Measurements from ENCODE around the gene VPS4A. TPM values are rescaled to one million over a fixed set of nuclear protein-coding genes. Genes with fewer than 3 reads are reported as not detected.

VPS4A gene
- total and polyA plus RNA-seq, 4 donors: 13.3 to 15.7 (median 14.5) TPM

GRCh38 chr16:69273009-69273408 is 38.1 kb upstream of the VPS4A start (continued):
- no peak for TF ChIP-seq CTCF (IDR thresholded peaks at IDR 0.05; ENCODE audit: low read depth, low read length, missing input control)
- no peak for TF ChIP-seq HNF4A (conservative IDR thresholded peaks at IDR 0.05)
- no peak for TF ChIP-seq RXRA (IDR thresholded peaks at IDR 0.05)

- TF ChIP-seq TAF1 (conservative IDR thresholded peaks at IDR 0.05): no peak
- TF ChIP-seq HNF4G (IDR thresholded peaks at IDR 0.05): no peak
- no peak for TF ChIP-seq MAX (IDR thresholded peaks at IDR 0.05)
- no peak for TF ChIP-seq REST (IDR thresholded peaks at IDR 0.05)
- no peak for TF ChIP-seq CTCF (IDR thresholded peaks at IDR 0.05; ENCODE audit: low read depth, low read length, missing input control)
- TF ChIP-seq ZBTB33 (IDR thresholded peaks at IDR 0.05): no peak
- no peak for TF ChIP-seq FOXA2 (IDR thresholded peaks at IDR 0.05)
- TF ChIP-seq NR2F2 (IDR thresholded peaks at IDR 0.05): no peak
- no peak for TF ChIP-seq GABPA (IDR thresholded peaks at IDR 0.05 in 1 of 2, conservative IDR thresholded peaks at IDR 0.05 in 1 of 2)
- no peak for TF ChIP-seq RAD21 (IDR thresholded peaks at IDR 0.05)
- TF ChIP-seq SP1 (IDR thresholded peaks at IDR 0.05): no peak
- no peak for TF ChIP-seq YY1 (IDR thresholded peaks at IDR 0.05)
- no peak for TF ChIP-seq HNF4A (conservative IDR thresholded peaks at IDR 0.05)
- TF ChIP-seq ATF3 (IDR thresholded peaks at IDR 0.05): no peak
- no peak for TF ChIP-seq FOXA1 (IDR thresholded peaks at IDR 0.05)
- no peak overlapping the region for H3K27ac ChIP-seq (ENCODE audit: low read depth in 1 of 2, low read length in 2 of 2)
- H3K4me1 ChIP-seq (ENCODE audit: control insufficient read depth in 4 of 4, insufficient read depth in 4 of 4, low read length in 3 of 4): no peaks in the 10 kb centered on the region
- no peak overlapping the region for H3K4me3 ChIP-seq (ENCODE audit: low read depth in 1 of 3, low read length in 3 of 3)
- H3K9ac ChIP-seq (ENCODE audit: low read depth in 1 of 2, low read length in 2 of 2): no peak overlapping the region
- 92% methylated on average over 4 of the region's 4 CpGs for WGBS
- H3K36me3 ChIP-seq (ENCODE audit: control insufficient read depth in 4 of 4, insufficient read depth in 3 of 4, low read depth in 1 of 4, low read length in 3 of 4): no peaks in the 10 kb centered on the region
- H3K9me3 ChIP-seq (ENCODE audit: control insufficient read depth in 4 of 4, low read length in 3 of 4): no peaks in the 10 kb centered on the region
- no peak for DNase-seq (ENCODE audit: low spot score)
- H3K27me3 ChIP-seq (ENCODE audit: control insufficient read depth in 4 of 4, insufficient read depth in 4 of 4, low read length in 3 of 4): no peaks in the 10 kb centered on the region
Observed at GRCh38 chr16:69274699-69275235, 36.4 kb upstream of the VPS4A start.

Measured in liver (tissue), 9 donors.